Measurements from ENCODE around the gene FOXL3. TPM values are rescaled to one million over a fixed set of nuclear protein-coding genes. Genes with fewer than 3 reads are reported as not detected.

The FOXL3 gene
- total RNA-seq, 1 experiment from 2014 or later = not detected

GRCh38 chr7:270351-270983 lies 19.5 kb upstream of the FOXL3 start:
- no peak overlapping the region for H3K27ac ChIP-seq
- H3K9me3 ChIP-seq (replicated peaks) = no peaks in the 10 kb centered on the region
- no peaks in the 10 kb centered on the region for H3K27me3 ChIP-seq
- no peaks in the 10 kb centered on the region for H3K4me1 ChIP-seq
- H3K4me3 ChIP-seq = no peak overlapping the region
- H3K36me3 ChIP-seq = no peaks in the 10 kb centered on the region
- DNase-seq = no peak

GRCh38 chr7:271266-272107 lies 18.5 kb upstream of the FOXL3 start:
- Histone ChIP-seq H3K27ac (no peak overlapping the region), H3K4me1 (no peaks in the 10 kb centered on the region), H3K9me3 (replicated peaks) (no peaks in the 10 kb centered on the region), H3K27me3 (no peaks in the 10 kb centered on the region), H3K36me3 (no peaks in the 10 kb centered on the region), H3K4me3 (no peak overlapping the region)
- DNase-seq = no peak

GRCh38 chr7:272108-272615 lies 17.8 kb upstream of the FOXL3 start:
- H3K27ac ChIP-seq = no peak overlapping the region
- no peaks in the 10 kb centered on the region for H3K4me1 ChIP-seq
- no peak overlapping the region for H3K4me3 ChIP-seq
- H3K9me3 ChIP-seq (replicated peaks) = no peaks in the 10 kb centered on the region
- H3K36me3 ChIP-seq = no peaks in the 10 kb centered on the region
- DNase-seq = no peak
- H3K27me3 ChIP-seq = no peaks in the 10 kb centered on the region

- Histone ChIP-seq H3K9me3 (replicated peaks) (no peaks in the 10 kb centered on the region), H3K27me3 (no peaks in the 10 kb centered on the region), H3K27ac (no peak overlapping the region), H3K4me1 (no peaks in the 10 kb centered on the region), H3K4me3 (no peak overlapping the region), H3K36me3 (no peaks in the 10 kb centered on the region)
- DNase-seq = no peak
Observed at GRCh38 chr7:272631-273030, 17.3 kb upstream of the FOXL3 start.

GRCh38 chr7:273327-273726 lies 16.6 kb upstream of the FOXL3 start:
- no peaks in the 10 kb centered on the region for H3K27me3 ChIP-seq
- H3K4me1 ChIP-seq = no peaks in the 10 kb centered on the region
- DNase-seq = no peak
- no peaks in the 10 kb centered on the region for H3K36me3 ChIP-seq
- H3K27ac ChIP-seq = no peak overlapping the region
- no peak overlapping the region for H3K4me3 ChIP-seq
- H3K9me3 ChIP-seq (replicated peaks) = no peaks in the 10 kb centered on the region

- no peak for DNase-seq
- no peaks in the 10 kb centered on the region for H3K27me3 ChIP-seq
- no peak overlapping the region for H3K27ac ChIP-seq
- no peak overlapping the region for H3K4me3 ChIP-seq
- H3K36me3 ChIP-seq = no peaks in the 10 kb centered on the region
- no peaks in the 10 kb centered on the region for H3K4me1 ChIP-seq
- H3K9me3 ChIP-seq (replicated peaks) = no peaks in the 10 kb centered on the region
Observed at GRCh38 chr7:274266-274665, 15.7 kb upstream of the FOXL3 start.

- no peak overlapping the region for H3K4me3 ChIP-seq
- H3K9me3 ChIP-seq (replicated peaks) = no peaks in the 10 kb centered on the region
- no peak overlapping the region for H3K27ac ChIP-seq
- H3K27me3 ChIP-seq = no peaks in the 10 kb centered on the region
- no peak for DNase-seq
- no peaks in the 10 kb centered on the region for H3K4me1 ChIP-seq
- no peaks in the 10 kb centered on the region for H3K36me3 ChIP-seq
Observed at GRCh38 chr7:276230-276835, 13.6 kb upstream of the FOXL3 start.

- Histone ChIP-seq H3K4me3 (no peak overlapping the region), H3K4me1 (no peaks in the 10 kb centered on the region), H3K27me3 (no peaks in the 10 kb centered on the region), H3K27ac (no peak overlapping the region), H3K36me3 (no peaks in the 10 kb centered on the region), H3K9me3 (replicated peaks) (no peaks in the 10 kb centered on the region)
- DNase-seq = no peak
Observed at GRCh38 chr7:277228-277627, 12.7 kb upstream of the FOXL3 start.

- no peak for DNase-seq
- no peaks in the 10 kb centered on the region for H3K36me3 ChIP-seq
- H3K4me1 ChIP-seq = no peaks in the 10 kb centered on the region
- no peak overlapping the region for H3K4me3 ChIP-seq
- no peaks in the 10 kb centered on the region for H3K27me3 ChIP-seq
- no peak overlapping the region for H3K27ac ChIP-seq
- H3K9me3 ChIP-seq (replicated peaks) = no peaks in the 10 kb centered on the region
Observed at GRCh38 chr7:278081-278480, 11.9 kb upstream of the FOXL3 start.

- no peak overlapping the region for H3K4me3 ChIP-seq
- H3K36me3 ChIP-seq = no peaks in the 10 kb centered on the region
- no peak for DNase-seq
- no peaks in the 10 kb centered on the region for H3K27me3 ChIP-seq
- no peaks in the 10 kb centered on the region for H3K4me1 ChIP-seq
- no peak overlapping the region for H3K27ac ChIP-seq
- H3K9me3 ChIP-seq (replicated peaks) = no peaks in the 10 kb centered on the region
Observed at GRCh38 chr7:279821-280220, 10.1 kb upstream of the FOXL3 start.

GRCh38 chr7:280461-280860 lies 9.5 kb upstream of the FOXL3 start:
- no peak for DNase-seq
- no peaks in the 10 kb centered on the region for H3K36me3 ChIP-seq
- H3K9me3 ChIP-seq (replicated peaks) = no peaks in the 10 kb centered on the region
- H3K4me3 ChIP-seq = no peak overlapping the region
- H3K4me1 ChIP-seq = no peaks in the 10 kb centered on the region
- H3K27ac ChIP-seq = no peak overlapping the region
- H3K27me3 ChIP-seq = no peaks in the 10 kb centered on the region

- Histone ChIP-seq H3K27me3 (no peaks in the 10 kb centered on the region), H3K27ac (no peak overlapping the region), H3K36me3 (no peaks in the 10 kb centered on the region), H3K9me3 (replicated peaks) (no peaks in the 10 kb centered on the region), H3K4me3 (no peak overlapping the region), H3K4me1 (no peaks in the 10 kb centered on the region)
- no peak for DNase-seq
Observed at GRCh38 chr7:281637-282036, 8.3 kb upstream of the FOXL3 start.

- H3K4me3 ChIP-seq = no peak overlapping the region
- H3K9me3 ChIP-seq (replicated peaks) = no peaks in the 10 kb centered on the region
- no peaks in the 10 kb centered on the region for H3K36me3 ChIP-seq
- no peaks in the 10 kb centered on the region for H3K27me3 ChIP-seq
- H3K27ac ChIP-seq = no peak overlapping the region
- no peaks in the 10 kb centered on the region for H3K4me1 ChIP-seq
- DNase-seq = no peak
Observed at GRCh38 chr7:282621-283020, 7.3 kb upstream of the FOXL3 start.

GRCh38 chr7:284762-285722 lies 4.9 kb upstream of the FOXL3 start:
- Histone ChIP-seq H3K4me1 (no peaks in the 10 kb centered on the region), H3K36me3 (no peaks in the 10 kb centered on the region), H3K9me3 (replicated peaks) (no peaks in the 10 kb centered on the region), H3K27ac (no peak overlapping the region), H3K27me3 (no peaks in the 10 kb centered on the region), H3K4me3 (no peak overlapping the region)
- DNase-seq = no peak
